ENCODE data around the gene SLC4A4. TPM values are rescaled to one million over a fixed set of nuclear protein-coding genes. Genes with fewer than 3 reads are reported as not detected.

SLC4A4 gene
- polyA plus RNA-seq, 1 donor (not counting 4 experiments of a cell fraction or from before 2014, with no cell fraction given), result 0.29 TPM

DNA sequence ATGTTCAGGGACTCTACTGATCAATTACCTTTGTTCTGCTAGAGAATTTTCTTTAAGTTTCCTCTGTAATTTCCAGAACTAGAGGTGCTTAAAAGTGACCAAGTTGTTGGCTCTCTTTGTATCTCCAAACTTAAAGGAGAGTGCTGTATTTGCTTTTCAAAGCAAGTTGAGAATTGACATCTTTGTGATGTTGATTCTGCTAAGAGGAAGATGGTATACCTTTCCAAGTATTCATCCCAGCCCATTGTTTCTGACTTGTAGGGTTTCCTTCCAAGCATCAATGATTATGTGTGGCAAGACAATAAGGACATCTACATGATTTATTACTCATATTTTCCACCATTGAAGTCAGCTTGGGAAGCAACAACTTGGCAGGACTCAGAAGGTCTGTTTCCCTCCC is 254.5 kb downstream of the SLC4A4 start:
- no peak for DNase-seq (ENCODE audit: low read depth, low spot score)
- Histone ChIP-seq H3K4me1 (ENCODE audit: control insufficient read depth, extremely low read depth, insufficient read depth, low read length) (no peaks in the 10 kb centered on the region), H3K9me3 (ENCODE audit: control insufficient read depth, low read depth, low read length) (no peaks in the 10 kb centered on the region), H3K9ac (ENCODE audit: control insufficient read depth, extremely low read depth, insufficient read depth, low read length) (no peak overlapping the region), H3K4me3 (ENCODE audit: control insufficient read depth in 2 of 3, extremely low read depth in 1 of 3, insufficient read depth in 2 of 3, low read depth in 1 of 3, low read length in 3 of 3) (no peak overlapping the region), H3K36me3 (ENCODE audit: control insufficient read depth in 2 of 2, extremely low read depth in 1 of 2, insufficient read depth in 2 of 2, low read length in 2 of 2) (no peaks in the 10 kb centered on the region), H3K79me2 (ENCODE audit: control insufficient read depth, insufficient read depth, low read length) (no peaks in the 10 kb centered on the region), H3K27ac (ENCODE audit: control insufficient read depth, insufficient read depth, low read length) (no peak overlapping the region), H4K20me1 (ENCODE audit: control insufficient read depth, extremely low read depth, insufficient read depth, low read length) (no peaks in the 10 kb centered on the region), H3K9me1 (ENCODE audit: control insufficient read depth, extremely low read depth, insufficient read depth, low read length) (no peaks in the 10 kb centered on the region), H3K4me2 (ENCODE audit: control insufficient read depth, extremely low read depth, insufficient read depth, low read depth, low read length) (no peak overlapping the region), H3K27me3 (ENCODE audit: control insufficient read depth, extremely low read depth, insufficient read depth, low read length) (no peaks in the 10 kb centered on the region), H2AFZ (ENCODE audit: control insufficient read depth, low read length) (no peak overlapping the region)
- TF ChIP-seq, protein P1, sequence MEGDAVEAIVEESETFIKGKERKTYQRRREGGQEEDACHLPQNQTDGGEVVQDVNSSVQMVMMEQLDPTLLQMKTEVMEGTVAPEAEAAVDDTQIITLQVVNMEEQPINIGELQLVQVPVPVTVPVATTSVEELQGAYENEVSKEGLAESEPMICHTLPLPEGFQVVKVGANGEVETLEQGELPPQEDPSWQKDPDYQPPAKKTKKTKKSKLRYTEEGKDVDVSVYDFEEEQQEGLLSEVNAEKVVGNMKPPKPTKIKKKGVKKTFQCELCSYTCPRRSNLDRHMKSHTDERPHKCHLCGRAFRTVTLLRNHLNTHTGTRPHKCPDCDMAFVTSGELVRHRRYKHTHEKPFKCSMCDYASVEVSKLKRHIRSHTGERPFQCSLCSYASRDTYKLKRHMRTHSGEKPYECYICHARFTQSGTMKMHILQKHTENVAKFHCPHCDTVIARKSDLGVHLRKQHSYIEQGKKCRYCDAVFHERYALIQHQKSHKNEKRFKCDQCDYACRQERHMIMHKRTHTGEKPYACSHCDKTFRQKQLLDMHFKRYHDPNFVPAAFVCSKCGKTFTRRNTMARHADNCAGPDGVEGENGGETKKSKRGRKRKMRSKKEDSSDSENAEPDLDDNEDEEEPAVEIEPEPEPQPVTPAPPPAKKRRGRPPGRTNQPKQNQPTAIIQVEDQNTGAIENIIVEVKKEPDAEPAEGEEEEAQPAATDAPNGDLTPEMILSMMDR (optimal IDR thresholded peaks at IDR 0.05 in 1 of 3, IDR thresholded peaks at IDR 0.05 in 1 of 3, conservative IDR thresholded peaks at IDR 0.05 in 1 of 3; ENCODE audit: extremely low read depth in 1 of 3, insufficient read depth in 2 of 3, low read length in 3 of 3), result no peak
- no peak for TF ChIP-seq EZH2 (IDR thresholded peaks at IDR 0.05; ENCODE audit: low read length)
- dilution Hi-C loops (cut with MboI; ENCODE audit: extremely low pct_ligation_motif_present, low sequenced_read_pairs), result no loop called here
- FAIRE-seq, result no peak

GRCh38 chr4:71595576-71596108 is 256.8 kb downstream of the SLC4A4 start:
- Histone ChIP-seq H3K9me3 (ENCODE audit: control insufficient read depth, low read depth, low read length) (no peaks in the 10 kb centered on the region), H3K79me2 (ENCODE audit: control insufficient read depth, insufficient read depth, low read length) (no peaks in the 10 kb centered on the region), H3K27ac (ENCODE audit: control insufficient read depth, insufficient read depth, low read length) (no peak overlapping the region), H3K9me1 (ENCODE audit: control insufficient read depth, extremely low read depth, insufficient read depth, low read length) (no peaks in the 10 kb centered on the region), H3K4me2 (ENCODE audit: control insufficient read depth, extremely low read depth, insufficient read depth, low read depth, low read length) (no peak overlapping the region), H3K27me3 (ENCODE audit: control insufficient read depth, extremely low read depth, insufficient read depth, low read length) (no peaks in the 10 kb centered on the region), H4K20me1 (ENCODE audit: control insufficient read depth, extremely low read depth, insufficient read depth, low read length) (no peaks in the 10 kb centered on the region), H3K4me1 (ENCODE audit: control insufficient read depth, extremely low read depth, insufficient read depth, low read length) (no peaks in the 10 kb centered on the region), H2AFZ (ENCODE audit: control insufficient read depth, low read length) (no peak overlapping the region), H3K9ac (ENCODE audit: control insufficient read depth, extremely low read depth, insufficient read depth, low read length) (no peak overlapping the region), H3K36me3 (ENCODE audit: control insufficient read depth in 2 of 2, extremely low read depth in 1 of 2, insufficient read depth in 2 of 2, low read length in 2 of 2) (no peaks in the 10 kb centered on the region), H3K4me3 (ENCODE audit: control insufficient read depth in 2 of 3, extremely low read depth in 1 of 3, insufficient read depth in 2 of 3, low read depth in 1 of 3, low read length in 3 of 3) (no peak overlapping the region)
- dilution Hi-C loops (cut with MboI; ENCODE audit: extremely low pct_ligation_motif_present, low sequenced_read_pairs), result no loop called here
- TF ChIP-seq EZH2 (IDR thresholded peaks at IDR 0.05; ENCODE audit: low read length), result no peak
- TF ChIP-seq, protein P1 (optimal IDR thresholded peaks at IDR 0.05 in 1 of 3, IDR thresholded peaks at IDR 0.05 in 1 of 3, conservative IDR thresholded peaks at IDR 0.05 in 1 of 3; ENCODE audit: extremely low read depth in 1 of 3, insufficient read depth in 2 of 3, low read length in 3 of 3), result no peak
- DNase-seq (ENCODE audit: low read depth, low spot score) (no peak), FAIRE-seq (no peak)
